A549 (cell line): ENCODE results near the gene CORO2B.
A peak's percentile ranks its signal among the peaks of the same experiment; 100 is the strongest.

Experiments used
- CEBPB ChIP-seq, 2 experiments: fragments of >200 bp in 1 of 2; sonication (Bioruptor Twin) in 1 of 2; formaldehyde crosslinking in 1 of 2; IDR thresholded peaks; 2 replicates each; pipeline ENCODE4 v1.6.1; 2012 to 2016
- ESRRA ChIP-seq: fragments of 150-350 bp; IDR thresholded peaks from 2 replicates; pipeline ENCODE4 v1.6.1; 2014; ENCODE audit warnings: mild to moderate bottlenecking, low read length, borderline replicate concordance
- HOXA7 ChIP-seq: fragments of 250-450 bp; sonication (Bioruptor Pico); IDR thresholded peaks from 2 replicates; pipeline ENCODE4 v1.5.0; 2020; ENCODE audit warnings: mild to moderate bottlenecking, moderate library complexity
- NPAS2 ChIP-seq: fragments of 250-450 bp; sonication (Bioruptor Pico); IDR thresholded peaks from 2 replicates; pipeline ENCODE4 v1.8.0; 2022; ENCODE audit warnings: mild to moderate bottlenecking, moderate library complexity, borderline replicate concordance
- POLR2A ChIP-seq: IDR thresholded peaks from 2 replicates; pipeline ENCODE4 v1.6.1; 2012; ENCODE audit warnings: mild to moderate bottlenecking, low read length
- RAD21 ChIP-seq, 2 experiments: fragments of >200 bp in 1 of 2; sonication (Bioruptor Twin) in 1 of 2; formaldehyde crosslinking in 1 of 2; IDR thresholded peaks in 1 of 2; conservative IDR thresholded peaks in 1 of 2; 2 replicates in 1 of 2; 3 replicates in 1 of 2; pipeline ENCODE4 v1.6.1; 2012 to 2018; ENCODE audit warnings: inconsistent platforms in 1 of 2
- ZC3H11A ChIP-seq: fragments of 450-650 bp; IDR thresholded peaks from 2 replicates; pipeline ENCODE4 v1.6.1; 2014; ENCODE audit warnings: antibody characterized with exemption, mild to moderate bottlenecking
- TF ChIP-seq, protein P1 (sequence below): IDR thresholded peaks from 2 replicates; pipeline ENCODE4 v1.6.1; 2012
- TF ChIP-seq, protein P2 (sequence below): fragments of >200 bp; sonication (Bioruptor Twin); formaldehyde crosslinking; IDR thresholded peaks from 3 replicates; pipeline ENCODE4 v1.5.1; 2016
- TF ChIP-seq, protein P3 (sequence below): fragments of 150-350 bp; IDR thresholded peaks from 2 replicates; pipeline ENCODE4 v1.6.1; 2014; ENCODE audit warnings: low read depth, mild to moderate bottlenecking, low read length
- TF ChIP-seq, protein P4 (sequence below): fragments of 450-650 bp; IDR thresholded peaks from 2 replicates; pipeline ENCODE4 v1.6.1; 2014; ENCODE audit warnings: antibody characterized with exemption

DNA sequence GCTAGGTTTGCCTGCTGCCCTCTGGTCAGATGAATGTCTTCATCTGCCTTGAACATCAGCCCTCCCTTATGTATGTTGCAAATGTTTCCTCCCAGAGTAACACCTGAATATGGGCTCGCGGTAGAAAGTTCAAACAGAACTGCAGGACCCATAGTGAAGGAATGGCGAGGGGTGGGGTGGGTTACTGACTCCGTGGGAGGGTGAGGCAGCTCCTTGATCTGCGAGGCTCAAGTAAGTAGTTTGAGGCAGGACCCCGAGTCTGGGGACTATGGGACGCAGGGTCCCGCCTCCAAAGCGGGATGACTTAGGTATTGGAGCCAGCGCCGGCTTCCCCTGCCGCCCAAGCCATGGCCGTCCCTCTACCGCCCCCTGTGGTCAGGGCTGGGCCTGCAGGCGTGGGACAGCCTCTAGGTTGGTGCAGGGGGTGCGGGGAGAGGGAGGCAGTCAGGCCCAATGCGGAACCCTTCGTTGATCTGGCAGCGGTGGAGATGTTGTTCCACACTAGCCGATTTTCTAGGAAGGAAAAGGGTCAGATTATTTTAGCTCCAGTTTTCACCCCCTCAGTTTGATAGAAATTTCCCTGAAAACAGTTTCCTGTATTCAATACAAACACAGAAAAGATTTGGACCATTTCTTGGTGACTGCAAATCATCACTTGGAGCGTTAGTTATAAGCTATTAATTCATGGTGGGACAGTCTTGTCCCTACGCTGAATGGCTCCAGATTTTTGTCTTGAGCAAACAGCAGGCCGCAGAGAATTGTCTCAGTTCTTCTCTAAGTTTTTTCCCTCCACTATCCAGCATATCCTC, 72.3 kb downstream of the CORO2B start:
- TF ChIP-seq RAD21 (conservative IDR thresholded peaks at IDR 0.05 in 1 of 2, IDR thresholded peaks at IDR 0.05 in 1 of 2) (peak; percentile 79), POLR2A (no peak), CEBPB (IDR thresholded peaks at IDR 0.05) (no peak), NPAS2 (no peak), HOXA7 (CRISPR knock-in tag) (no peak), ESRRA (no peak), ZC3H11A (no peak)
- TF ChIP-seq, protein P1, sequence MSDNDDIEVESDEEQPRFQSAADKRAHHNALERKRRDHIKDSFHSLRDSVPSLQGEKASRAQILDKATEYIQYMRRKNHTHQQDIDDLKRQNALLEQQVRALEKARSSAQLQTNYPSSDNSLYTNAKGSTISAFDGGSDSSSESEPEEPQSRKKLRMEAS, result peak; percentile 41; the same call in 1 of the 2 replicates
- TF ChIP-seq, protein P2, sequence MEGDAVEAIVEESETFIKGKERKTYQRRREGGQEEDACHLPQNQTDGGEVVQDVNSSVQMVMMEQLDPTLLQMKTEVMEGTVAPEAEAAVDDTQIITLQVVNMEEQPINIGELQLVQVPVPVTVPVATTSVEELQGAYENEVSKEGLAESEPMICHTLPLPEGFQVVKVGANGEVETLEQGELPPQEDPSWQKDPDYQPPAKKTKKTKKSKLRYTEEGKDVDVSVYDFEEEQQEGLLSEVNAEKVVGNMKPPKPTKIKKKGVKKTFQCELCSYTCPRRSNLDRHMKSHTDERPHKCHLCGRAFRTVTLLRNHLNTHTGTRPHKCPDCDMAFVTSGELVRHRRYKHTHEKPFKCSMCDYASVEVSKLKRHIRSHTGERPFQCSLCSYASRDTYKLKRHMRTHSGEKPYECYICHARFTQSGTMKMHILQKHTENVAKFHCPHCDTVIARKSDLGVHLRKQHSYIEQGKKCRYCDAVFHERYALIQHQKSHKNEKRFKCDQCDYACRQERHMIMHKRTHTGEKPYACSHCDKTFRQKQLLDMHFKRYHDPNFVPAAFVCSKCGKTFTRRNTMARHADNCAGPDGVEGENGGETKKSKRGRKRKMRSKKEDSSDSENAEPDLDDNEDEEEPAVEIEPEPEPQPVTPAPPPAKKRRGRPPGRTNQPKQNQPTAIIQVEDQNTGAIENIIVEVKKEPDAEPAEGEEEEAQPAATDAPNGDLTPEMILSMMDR, result peak; percentile 86
- TF ChIP-seq, protein P3, sequence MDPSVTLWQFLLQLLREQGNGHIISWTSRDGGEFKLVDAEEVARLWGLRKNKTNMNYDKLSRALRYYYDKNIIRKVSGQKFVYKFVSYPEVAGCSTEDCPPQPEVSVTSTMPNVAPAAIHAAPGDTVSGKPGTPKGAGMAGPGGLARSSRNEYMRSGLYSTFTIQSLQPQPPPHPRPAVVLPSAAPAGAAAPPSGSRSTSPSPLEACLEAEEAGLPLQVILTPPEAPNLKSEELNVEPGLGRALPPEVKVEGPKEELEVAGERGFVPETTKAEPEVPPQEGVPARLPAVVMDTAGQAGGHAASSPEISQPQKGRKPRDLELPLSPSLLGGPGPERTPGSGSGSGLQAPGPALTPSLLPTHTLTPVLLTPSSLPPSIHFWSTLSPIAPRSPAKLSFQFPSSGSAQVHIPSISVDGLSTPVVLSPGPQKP, result no peak
- TF ChIP-seq, protein P4, sequence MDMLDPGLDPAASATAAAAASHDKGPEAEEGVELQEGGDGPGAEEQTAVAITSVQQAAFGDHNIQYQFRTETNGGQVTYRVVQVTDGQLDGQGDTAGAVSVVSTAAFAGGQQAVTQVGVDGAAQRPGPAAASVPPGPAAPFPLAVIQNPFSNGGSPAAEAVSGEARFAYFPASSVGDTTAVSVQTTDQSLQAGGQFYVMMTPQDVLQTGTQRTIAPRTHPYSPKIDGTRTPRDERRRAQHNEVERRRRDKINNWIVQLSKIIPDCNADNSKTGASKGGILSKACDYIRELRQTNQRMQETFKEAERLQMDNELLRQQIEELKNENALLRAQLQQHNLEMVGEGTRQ, result no peak
